Stimulated activated CD8-positive, alpha-beta memory T cell treated with anti-CD3 and anti-CD28 coated beads, Interleukin-7, amount 100 ng/mL, for 48 hours (primary cell): ENCODE results near the gene GNRHR.
A peak's percentile ranks its signal among the peaks of the same experiment; 100 is the strongest.
"Not testable (repeated sequence)": the region's sequence is repeated elsewhere in the genome, so short reads cannot be mapped to it uniquely, and the experiment has no call there.

Experiments
- DNase-seq, 2 donors: peaks; one replicate each; pipeline ENCODE4 v3.0.0-alpha.2; 2020; ENCODE audit warnings: low read depth in 1 of 2; ENCODE audit errors: extremely low read depth in 1 of 2

GNRHR gene

DNA sequence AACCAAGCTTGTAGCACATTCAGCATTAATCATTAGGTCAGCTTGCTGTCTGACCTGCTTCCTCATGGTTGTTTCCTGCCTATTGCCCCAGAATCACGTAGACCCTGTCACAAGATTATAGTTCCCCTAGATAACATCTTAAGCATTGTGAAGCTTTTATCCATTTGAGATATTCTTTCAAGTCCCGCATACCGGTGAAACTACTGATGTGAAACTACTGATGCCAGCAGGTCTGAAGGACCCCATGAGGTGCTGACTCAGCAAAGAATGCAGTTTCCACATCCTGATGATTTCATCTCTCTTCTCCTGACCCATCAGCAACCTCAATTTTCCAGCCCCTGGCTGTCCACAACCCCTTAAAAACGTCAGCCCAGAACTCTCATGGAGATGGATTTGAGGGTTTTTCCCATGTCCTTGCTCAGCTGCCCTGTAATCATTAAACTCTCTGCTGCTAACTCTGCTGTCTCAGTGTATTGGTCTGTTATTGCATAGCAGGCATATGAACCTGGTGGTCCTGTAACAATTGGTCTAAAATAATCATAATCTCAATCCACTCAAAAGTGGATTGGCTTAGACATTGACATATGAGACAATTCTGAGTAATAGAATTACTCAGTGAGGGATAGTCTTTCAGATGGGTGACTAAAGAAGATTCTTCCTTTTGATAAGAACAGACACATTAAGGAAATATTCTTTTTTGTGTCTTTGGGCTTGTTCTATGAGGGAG, 26.9 kb downstream of the GNRHR start:
- no peak for DNase-seq

DNA sequence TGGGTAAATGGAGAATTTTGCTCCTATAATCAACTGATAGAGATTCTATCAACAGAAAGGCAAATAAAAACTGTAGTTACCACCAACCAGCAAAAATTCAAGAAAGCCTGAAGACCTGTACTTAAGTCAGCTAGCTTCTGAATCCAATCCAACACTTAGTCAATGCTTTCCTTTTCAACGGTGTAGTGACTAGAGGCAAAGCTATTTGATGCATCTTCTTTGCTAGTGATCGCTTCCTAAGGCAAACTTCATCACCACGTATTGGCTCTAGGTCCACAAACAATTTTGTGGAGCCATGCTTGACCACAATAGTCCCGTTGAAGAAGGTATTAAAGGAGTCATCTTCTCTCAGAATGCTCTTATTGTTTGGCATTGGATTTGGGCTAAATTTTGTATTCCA, 28.2 kb downstream of the GNRHR start:
- no peak for DNase-seq

DNA sequence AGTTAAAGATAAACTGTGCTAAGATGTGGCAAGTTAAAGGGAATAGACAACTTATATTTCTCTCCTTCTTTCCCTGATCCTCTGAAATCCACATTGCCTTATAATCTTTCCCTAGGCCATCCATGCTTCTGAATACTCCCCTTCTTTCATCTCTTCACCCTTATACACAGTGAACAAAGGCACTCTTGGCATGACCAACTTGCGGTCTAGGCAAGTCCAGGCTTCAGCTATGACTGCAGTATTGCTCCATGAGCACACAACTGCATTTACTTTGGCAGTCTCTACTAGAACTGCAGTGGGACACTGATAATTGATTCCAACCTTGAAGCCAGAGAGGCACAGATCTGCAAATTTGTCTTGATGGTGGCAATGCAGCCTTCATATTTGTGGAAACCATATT, 29.1 kb downstream of the GNRHR start:
- no peak for DNase-seq

DNA sequence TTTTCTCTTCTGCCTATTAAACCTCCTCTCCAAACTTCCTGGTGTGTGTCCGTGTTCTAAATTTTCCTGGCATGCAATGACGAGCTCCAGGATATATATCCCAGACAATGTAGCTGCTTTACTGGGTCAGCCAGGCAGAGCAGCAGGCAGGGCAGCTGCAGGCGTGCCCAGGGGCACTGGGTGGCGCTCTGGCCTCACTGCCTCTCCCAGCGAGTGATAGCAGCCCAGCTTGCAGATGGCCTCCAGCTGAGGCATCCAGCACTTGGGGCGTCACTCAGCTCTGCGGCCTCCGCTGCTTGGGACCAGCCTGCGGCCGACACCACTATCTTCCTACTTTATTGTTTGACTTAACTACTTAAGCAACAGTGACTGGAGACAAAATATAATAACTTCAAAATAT, 30.2 kb downstream of the GNRHR start:
- DNase-seq = no peak

DNA sequence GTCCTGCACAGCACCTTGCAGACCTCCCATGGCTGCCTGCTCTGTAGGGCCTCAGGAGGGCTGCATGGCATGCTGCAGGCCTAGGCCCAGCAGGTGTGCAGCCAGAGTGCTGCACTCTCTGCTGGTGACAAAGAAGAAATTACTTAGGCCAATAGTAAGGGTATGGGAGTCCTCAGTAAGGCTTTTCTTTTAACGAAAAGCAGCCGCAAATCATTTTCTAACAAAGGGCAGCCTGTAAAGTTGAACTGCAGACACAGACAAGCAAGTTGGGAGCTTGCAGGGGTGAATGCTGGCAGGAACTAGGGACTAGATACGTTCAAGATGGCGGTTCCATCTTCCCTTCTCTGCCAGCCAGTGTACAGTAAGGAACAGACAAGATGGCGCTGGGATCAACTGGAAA, 30.8 kb downstream of the GNRHR start:
- no peak for DNase-seq

DNA sequence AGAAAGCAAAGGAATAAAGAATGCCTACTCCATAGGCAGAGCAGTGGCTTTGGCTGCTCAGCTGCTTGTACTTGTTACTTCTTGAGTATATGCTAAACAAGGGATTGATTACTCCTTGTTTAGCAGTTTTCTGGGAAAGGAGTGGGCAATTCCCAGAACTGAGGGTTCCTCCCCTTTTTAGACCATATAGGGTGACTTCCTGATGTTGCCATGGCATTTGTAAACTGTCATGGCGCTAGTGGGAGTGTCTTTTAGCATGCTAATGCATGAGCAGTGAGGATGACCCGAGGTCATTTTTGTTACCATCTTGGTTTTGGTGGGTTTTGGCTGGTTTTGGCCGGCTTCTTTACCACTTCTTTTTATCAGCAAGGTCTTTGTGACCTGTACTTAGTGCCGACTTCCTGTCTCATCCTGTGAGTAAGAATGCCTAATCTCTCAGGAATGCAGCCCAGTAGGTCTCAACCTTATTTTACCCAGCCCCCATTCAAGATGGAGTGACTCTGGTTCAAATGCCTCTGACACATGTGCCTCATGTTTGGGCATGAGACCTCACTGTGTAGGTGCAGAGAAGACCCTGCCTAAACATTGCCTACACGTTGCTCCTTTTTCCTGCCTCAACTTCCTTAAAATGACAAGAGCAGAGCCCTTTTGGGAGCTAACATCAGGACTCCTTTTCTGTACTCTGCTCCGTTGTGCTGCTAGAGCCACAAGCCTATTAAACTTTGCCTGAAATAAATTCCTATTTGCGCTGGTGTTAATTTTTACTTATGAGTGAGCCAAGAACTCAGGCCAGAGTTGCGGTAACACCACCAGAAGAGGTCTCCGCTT, 32.2 kb downstream of the GNRHR start:
- DNase-seq = no peak

DNA sequence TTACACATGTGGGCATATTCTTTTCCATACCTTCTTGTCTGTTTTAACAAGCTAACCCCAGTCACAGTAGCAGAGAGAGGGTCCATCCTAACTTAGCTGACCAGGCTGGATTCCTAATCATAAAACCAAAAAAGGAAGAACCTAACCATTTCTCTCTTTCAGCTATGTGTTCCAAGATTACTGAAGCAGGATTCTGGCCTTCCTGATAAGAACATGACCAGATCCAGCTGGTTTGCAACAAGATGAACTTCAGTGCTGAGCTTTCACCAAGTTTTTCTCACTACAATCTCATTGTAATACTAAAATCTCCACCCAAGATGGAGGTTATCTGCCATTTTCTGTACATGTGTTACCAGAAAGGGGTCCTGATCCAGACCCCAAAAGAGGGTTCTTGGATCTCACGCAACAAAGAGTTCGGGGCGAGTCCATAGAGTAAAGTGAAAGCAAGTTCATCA, 32.8 kb downstream of the GNRHR start:
- no peak for DNase-seq

DNA sequence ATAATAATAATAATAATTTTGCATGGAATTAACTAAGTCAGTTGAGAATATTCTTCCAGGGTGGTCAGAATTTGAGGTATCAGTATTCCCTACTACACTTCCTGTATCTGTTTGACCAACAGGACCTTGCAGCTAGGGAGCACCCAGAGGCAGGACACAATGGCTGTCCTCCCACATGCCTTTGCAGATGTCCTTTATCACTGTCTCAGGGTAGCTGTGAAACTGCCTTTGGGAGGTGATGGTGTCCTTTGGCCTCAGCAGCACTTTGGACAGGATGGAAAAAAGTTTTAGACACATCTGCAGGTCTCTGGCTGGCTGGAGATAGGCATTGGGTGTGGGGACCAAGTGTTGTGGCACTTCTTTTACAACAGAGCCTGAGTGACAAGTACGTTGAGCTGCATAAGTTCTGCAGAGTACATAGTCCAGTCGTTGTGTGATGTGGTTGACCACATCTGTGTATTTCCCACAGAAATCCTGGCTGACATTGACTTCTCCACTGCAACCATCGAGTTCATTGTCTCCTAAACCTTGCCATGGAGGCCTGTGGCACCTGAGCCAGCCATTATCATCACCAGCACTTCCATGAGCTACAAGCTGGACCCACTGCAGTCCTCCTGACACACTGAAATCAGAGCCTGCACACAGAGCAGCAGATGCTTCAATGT, 34.1 kb downstream of the GNRHR start:
- DNase-seq = no peak

DNA sequence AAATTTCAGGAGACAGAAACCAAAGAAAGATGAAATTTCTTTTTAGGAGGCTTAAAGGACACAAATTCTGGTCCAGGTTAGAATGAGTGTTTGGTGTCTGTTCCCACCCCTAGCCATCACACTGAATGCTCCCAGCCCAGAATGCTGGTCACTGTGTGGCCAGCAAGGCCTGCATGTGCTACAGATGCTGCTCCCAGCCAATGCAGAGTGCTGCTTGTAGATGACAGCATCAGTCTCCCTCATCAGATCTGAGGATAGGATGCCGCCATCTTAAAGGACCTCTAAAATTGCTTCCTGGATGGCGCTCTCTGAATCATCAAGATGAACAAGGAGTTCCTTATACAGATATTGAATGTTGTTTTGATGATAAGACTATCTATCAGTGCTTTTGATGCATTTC, 35.3 kb downstream of the GNRHR start:
- DNase-seq = no peak

DNA sequence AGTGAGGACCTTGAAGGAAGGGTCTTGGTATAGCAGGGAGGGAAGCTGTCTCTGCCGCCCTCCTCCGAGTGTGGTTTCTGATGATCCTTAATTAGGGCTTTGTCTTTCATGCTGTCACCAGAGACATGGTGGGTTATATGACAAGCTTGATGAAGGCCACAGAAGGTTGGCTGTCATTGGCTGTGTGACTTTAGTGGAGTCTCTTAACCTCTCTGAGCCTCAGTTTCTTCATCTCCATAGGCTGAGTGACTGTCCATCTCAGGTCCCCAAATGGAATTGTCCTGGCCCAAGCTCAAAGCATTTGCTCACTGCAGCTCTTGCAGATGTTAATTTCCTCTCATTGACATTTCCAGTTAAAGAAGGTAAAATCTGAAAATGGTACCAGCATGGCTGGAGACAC, 36.6 kb downstream of the GNRHR start:
- no peak for DNase-seq

DNA sequence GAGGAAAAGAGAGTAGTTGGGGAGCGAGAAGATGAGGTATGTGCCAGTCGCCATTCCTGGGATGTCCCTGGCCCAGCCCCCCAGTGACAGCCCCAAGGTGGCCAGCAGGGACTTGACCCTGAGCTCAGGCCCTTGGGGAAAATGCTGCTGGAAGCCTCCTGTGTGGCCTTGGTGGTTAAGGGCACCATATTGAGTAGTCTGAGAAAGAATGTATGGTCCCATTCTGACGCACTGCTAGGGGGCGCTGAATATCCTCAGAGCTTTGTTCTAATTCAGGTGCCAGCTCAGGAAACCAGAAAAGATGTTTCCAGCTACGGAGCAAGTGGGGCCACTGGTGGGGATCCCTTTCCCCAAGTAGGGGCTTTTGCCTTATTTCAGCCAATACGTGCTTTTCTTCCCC, 39.2 kb downstream of the GNRHR start:
- DNase-seq = no peak

DNA sequence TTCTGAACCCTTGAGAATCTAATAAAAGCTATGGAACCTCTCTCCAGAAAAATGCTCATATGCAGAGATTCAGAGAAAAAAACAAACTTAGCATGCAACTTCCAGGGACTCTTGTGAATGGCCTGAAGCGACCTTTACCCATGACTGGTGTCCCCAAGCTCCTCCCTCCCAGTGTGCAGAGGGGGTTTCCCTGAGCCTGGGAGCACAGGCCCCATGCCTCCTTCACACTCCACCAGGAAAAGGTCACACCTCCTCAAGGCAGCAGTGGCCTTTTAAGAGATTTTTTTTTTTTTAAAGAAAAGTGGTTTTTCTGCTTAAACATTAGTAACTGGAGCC, 40.0 kb downstream of the GNRHR start:
- DNase-seq = peak; percentile 15 to 19

DNA sequence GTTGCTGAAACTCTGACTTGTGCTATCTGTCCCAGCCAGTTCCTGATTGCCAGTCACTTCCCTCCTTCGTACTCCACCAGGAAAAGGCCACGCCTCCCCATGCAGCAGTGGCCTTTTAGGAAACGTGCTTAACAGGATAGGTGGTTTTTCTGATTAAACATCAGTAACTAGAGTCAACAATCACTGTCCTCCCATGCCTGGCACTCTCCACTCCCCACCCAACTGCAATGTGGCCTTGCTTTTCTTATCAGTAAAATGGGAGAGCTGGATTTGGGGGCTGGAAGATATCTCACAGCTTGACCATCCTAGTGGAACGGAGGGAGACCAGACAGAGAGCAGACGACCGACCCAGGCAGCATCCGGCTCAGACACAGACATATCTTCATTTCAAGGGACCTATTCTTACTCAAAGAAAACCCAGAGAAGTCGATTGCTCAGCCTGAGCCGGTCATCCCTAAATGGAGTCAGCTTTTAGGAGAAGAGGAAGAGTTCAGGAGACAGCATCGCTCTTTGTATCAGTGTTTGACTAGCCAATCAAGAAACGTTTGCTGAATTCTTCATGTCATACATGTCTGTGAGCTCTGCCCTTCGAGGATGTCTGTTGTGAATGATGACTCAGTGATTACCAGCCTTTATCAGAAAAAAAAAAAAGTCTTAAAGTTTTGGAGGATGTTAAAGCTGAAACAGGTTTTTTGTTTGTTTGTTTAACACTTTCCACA, 40.5 kb downstream of the GNRHR start:
- no peak for DNase-seq

DNA sequence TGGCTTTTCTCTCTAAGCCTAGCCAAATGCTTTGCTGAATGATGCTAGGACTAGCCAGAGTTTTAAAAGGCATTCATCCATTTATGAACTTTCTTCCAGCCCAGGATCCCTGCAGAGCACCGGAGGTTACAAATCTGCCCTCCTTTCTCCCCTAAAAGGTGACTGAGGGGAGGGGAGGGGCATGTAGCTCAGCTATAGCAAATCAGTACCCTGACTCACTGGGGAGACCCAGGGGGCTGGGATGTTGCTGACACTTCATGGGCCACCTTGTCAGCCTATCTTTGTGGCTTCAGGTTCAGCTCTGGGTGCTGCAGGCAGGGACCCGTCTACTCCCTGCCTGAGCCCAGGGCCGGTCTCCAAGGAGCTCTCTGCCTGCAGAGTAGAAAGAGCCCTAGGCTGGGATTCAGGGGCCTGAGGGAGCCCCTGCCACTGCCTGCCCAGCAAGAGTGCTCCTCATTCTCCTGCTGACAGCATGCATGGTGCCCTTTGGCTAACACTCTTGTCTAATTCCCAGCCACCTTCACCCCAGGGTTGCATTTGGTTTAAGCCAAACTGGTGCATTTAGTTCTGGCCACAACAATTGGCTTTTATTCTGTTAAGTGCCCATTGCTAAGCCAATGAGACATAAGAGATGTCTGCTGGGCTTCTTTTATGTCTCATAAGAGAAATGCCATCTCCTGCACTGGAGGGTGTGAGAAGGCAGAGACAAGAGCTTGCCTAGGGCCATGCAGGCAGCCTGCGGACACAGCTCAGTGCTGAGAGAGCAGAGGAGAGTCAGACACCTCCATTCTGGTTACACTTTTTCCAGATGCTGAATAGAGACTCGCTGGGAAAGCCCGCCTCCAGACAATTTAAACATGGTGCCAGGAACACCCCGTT, 41.3 kb downstream of the GNRHR start:
- no peak for DNase-seq

DNA sequence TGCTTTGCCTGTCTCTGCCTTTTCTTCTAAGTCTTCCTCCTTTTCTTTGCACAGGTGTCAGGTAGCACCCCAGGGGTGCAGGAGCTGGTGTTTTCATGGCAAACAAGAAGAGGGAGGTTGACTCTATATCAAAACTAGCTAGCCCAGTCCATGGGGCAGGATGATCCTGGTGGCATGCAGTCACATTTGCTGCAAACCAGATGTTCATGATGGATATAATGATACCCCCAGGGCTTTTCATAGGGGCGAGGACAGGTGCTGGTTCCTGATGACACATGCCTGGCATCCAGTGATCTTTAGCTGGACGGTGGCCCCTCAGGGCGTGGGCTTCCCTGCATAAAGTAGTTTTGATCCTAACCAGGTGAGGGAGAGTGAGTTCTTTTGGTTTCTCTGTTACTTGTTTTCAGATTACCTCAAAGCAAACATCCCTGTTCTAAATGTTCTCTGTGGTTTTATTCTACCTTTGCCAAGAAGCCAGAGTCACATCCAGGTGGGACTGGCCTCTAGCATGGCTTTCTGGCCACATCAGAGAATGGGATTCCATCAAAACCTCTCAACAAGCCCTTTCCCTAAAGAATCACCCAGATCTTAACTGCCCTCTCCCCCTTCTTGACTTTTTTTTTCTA, 42.1 kb downstream of the GNRHR start:
- no peak for DNase-seq

DNA sequence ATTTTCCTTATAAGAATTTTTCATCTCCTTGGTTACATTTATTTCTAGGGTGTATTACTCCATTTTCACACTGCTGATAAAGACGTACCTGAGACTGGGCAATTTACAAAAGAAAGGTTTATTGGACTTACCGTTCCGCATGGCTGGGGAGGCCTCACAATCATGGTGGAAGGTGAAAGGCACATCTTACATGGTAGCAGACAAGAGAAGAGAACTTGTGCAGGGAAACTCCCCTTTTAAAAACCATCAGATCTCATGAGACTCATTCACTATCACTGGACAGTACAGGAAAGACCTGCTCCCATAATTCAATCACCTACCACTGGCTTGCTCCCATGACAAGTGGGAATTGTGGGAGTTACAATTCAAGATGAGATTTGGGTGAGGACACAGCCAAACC, 47.5 kb downstream of the GNRHR start:
- DNase-seq = not testable (repeated sequence)

DNA sequence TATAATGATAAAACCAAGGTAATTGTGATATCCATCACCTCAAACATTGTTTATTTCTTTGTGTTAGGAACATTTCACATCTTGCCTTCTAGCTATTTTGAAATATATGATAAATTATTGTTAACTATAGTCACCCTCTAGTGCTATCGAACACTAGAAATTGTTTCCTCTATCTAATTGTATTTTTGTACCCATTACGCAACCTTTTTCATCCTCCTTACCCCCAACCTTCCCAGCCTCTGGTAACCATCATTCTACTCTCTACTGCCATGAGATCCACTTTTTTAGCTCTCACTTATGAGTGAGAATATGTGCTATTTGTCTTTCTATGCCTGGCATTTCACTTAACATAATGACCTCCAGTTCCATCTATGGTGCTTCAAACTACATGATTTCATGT, 49.3 kb downstream of the GNRHR start:
- DNase-seq = no peak

DNA sequence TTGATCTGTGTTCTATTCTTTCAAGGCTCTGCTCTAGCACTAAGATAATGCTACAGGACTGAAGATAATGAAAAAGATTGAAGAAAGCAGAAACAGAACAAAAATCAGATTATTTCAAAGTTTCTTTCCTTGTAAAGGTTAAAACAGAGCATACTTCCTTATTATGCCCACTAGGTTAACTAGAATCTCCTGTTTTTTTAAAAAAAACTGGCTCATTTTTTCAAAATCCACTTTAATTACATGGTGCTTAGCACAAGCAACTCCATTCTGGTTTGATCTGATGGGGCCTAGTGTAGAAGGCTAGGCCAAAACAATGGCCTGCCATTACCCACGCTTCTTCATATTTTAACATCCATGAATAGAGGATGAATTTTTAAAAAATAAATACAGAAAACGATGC, 52.0 kb downstream of the GNRHR start:
- DNase-seq = no peak

DNA sequence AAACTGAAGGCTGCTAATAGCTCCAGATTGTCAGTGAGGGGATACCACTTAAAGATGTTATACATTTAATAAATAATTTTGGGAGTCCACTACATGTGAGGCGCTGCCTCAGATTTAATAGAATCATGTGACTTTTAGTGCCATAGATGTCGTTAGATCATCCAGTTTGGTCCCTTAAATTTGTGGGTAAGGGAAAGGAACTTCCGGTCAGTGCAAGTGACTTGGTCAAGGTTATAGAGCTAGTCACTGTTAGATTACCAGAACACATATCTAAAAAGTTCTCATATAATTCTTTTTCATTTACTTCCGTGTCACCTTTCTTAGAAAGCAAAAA, 52.7 kb downstream of the GNRHR start:
- no peak for DNase-seq
